HG03439 (cell line): ENCODE results near the gene SOX30.

Experiments
- ATAC-seq: cut with Tn5 transposase; IDR thresholded peaks from one replicate; pipeline ENCODE4 v1.9.1; 2021; ENCODE audit warnings: mild to moderate bottlenecking, moderate library complexity; ENCODE audit not compliant: unreplicated experiment

The SOX30 gene

DNA sequence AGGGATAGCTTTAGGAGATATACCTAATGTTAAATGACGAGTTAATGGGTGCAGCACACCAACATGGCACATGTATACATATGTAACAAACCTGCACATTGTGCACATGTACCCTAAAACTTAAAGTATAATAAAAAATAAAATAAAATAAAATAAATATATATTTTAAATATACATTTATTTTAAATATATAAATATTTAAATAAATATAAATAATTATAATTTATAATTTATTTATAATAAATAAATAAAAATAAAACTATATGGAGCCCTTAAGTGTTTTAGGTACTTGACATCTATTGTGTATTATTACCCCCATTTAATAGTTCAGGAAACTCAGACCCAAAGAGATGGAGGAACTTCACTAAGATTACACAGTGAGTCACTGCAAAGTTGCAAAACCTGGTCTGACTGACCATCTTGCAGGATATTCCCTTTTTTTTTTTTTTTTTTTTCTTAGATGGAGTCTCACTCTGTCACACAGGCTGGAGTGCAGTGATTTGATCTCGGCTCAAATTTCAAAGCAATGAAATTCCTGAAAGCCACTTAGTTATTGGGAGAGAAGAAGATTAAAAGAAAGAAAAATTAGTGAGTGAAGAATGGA lies 13.3 kb upstream of the SOX30 start:
- ATAC-seq = no peak

DNA sequence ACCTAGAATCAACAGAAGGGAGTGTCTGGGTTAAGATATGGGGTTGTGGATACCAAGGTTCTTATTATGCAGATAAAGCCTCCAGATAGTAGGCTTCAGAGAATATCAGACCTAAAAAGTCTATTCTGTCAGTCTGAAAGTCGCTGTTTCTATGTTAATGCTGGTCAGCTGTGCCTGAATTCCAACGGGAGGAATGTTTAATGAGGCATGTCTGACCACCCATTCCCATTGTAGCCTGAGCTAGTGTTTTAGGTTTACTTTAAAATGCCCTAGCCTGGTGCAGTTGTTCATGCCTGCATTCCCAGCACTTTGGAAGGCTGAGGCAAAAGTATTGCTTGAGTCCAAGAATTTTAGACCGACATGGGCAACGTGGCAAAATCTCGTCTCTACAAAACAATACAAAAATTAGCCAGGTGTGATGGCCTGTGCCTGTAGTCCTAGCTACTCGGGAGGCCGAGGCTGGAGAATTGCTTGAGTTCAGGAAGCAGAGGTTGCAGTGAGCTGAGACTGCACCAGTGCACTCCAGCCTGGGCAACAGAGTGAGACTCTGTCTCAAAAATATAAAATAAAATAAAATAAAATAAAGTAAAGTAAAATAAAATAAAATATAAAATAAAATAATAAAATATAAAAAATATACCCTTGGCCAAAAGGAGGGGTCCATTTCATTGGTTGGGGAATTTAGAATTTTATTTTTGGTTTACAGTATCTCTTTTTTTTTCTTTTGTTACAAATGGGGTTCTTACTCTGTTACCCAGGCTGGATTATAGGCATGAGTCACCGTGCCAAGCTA lies 7.8 kb upstream of the SOX30 start:
- no peak for ATAC-seq

DNA sequence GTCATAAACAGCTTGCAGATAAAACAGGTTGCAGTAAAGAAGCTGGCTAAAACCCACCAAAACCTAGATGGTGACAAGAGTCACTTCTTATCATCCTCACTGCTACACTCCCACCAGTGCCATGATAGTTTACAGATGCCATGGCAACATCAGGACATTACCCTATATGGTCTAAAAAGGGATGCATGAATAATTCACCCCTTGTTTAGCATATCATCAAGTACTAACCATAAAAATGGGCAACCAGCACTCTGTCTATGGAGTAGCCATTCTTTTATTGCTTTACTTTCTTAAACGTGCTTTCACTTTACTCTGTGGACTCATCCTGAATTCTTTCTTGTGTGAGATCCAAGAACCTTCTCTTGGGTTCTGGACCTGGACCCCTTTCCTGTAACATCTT lies 6.7 kb upstream of the SOX30 start:
- ATAC-seq = no peak

DNA sequence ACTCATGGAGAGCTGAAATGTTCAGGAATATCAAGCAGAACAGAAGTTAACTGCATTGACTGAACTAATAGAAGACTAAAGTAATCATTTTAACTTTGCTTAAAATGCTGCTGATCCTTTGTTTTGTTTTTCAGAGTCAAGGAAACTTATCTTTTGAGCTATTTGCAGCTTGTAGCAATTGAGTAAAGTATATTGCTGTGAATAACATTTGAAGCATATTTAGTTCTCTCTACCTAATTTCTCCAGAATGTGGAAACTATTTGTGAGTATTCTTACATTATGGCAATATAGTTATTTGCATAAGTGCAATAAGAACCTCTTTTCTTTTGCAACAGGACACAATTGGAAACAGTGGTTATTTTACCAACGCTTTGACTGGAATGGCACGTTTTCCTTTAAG lies 5.3 kb upstream of the SOX30 start:
- no peak for ATAC-seq

DNA sequence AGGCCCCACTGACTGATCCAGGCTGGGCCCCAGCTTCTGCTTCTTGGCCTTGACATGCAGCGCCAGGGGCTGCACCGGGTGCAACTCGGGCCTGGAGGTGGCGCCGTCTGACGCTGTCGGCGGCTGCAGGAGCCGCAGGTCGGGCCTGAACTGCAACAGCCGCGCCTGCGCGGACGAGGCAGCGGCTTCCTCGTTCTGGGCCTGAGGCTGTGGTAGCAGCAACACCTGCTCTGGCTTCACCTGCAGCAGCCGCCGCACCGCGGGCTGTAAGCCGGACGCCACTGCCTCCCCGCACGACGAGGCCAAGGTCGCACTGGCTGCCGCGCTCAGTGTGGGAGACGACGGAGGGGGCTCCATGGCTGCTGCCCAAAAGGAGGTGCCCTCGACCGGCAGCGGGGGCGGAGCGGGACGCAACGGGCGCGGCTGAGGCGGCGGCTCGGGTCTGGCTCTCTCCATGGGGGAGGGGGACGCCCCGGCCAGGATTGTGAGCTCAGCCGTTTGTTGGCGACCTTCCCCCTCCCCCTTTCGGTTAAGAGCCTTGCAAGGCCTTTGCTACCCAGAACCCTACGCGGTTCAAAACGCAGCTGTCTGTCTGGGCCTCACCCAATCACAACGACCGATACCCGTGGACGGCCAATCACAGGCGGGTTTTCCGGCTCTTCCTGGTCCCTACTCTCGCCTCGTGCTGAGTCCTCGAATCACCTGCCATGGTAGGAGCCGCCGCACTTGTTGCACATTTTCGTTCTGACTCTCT lies 438 bp downstream of the SOX30 start:
- ATAC-seq = peak; percentile 77

DNA sequence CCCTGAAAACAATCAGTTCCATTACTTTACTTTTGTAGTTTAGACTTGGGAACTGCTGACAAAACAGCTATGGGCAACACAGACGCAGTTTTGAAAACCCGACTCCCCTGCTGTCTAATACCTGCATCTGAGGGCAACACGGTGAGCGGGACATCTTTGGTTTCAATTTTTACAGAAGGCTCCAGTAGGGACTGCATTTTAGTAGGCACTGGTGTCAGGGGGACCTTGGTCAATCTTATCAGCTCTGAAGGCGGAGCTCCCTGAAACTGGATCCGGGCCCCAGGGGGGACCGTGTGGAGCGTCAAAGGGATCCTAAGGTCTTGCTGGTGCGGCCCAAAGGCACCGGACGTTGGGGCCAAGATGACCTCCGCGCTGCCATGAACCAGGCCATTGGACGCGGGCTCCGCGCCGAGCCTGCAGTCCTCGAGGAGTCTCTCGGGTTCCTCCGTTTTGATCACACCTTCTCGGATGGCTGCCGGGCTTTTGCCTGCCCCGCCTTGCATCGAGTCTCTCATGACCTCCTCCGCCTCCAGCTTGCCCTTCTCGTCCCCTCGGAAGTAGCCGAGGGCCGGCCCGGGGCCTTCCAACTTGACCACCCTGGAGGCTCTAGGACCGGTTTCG lies 1.1 kb downstream of the SOX30 start:
- ATAC-seq = peak; percentile 25

DNA sequence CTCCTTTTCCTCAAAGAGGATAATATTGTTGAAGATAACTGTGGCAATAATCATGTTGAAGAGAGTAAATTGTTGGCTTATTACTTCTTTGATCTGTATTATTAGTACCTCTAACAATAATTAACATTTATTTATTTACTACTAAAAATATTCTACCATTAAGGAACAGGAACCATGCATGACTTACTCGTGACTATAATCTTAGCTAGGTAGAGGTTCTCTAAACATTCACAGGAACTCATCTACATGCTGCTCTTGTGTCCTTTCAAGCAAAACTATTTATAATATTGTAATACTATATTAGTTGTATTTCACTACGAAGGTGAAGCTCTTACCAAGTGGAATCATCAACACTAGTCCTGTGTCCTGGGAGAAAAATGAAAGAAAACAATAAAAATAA lies 3.1 kb downstream of the SOX30 start:
- ATAC-seq = no peak

DNA sequence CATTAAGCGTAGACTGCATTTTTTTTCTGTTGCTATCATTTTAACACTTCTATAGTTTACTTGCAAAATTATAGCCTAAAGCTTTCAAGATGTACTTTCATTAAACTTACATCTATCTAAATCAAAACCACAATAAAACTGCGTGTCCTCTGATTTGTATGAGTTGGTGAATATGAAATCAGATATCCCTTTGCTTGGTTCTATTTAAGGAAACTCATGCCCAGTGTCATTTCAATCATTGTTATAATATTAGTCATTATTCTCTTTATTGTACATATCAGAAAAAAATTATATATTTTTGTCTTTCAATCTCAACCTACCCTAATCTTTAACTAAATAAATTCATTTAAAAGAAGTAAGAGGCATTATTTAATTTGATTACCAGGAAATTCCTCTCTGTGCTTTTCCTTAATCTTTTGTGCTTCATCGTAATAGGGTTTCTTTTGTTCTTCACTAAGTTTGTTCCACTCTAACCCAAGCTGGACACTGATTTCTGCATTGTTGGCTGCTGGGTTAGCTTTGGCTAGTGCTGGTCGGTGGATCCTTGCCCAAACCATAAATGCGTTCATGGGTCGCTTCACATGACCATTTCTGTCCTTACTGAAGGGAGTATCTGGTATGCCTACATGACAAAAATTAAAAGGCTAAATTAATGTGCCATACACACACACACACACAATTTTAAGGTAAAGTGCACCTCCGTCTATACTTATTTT lies 3.8 kb downstream of the SOX30 start:
- ATAC-seq = no peak

DNA sequence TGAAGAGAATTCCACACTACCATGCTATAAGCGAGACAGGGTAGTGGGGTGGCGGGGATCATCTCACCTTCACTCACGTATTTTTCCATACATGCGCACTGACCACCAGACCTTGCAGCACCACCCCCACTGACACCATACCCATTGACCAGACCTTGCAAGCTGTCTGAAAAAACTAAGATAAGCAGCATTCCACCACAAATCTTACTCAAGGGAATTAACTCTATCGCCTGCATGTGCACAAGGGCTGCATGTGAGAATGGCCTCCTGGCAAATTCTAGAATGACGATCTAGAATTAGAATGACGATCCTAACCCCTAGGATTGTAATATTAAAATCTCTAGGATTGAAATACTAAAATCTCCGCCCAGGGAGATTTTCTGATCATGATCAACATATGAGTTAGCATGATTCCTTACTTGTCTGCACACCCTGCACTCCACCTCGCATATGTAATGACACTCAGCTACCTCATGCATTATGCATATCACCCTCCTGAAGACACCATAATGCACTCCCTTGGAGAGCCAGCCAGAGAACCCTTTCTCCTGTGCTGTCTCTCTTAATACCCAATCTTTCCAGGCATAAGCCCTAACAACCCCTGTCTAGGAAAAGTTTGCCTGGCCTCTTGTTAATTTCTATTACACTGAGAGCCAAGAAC lies 11.7 kb downstream of the SOX30 start:
- ATAC-seq = no peak

DNA sequence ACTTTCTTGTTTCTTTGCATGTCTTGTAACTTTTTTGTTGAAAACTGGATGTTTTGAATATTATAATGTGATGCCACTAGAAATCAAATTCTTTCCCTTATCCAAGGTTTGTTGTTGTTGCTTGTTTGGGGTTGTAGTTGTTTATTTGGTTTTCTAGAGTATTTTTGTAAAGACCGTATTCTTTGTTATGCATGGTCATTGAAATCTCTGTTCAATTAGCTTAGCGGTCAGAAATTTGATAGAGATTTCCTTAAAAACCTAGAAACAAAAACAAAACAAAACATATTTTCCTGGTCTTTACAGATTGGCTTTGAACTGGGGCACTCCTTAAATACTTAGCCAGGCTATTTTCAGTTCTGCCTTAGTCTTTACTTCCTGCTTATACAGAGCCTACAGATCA lies 21.9 kb downstream of the SOX30 start:
- no peak for ATAC-seq

DNA sequence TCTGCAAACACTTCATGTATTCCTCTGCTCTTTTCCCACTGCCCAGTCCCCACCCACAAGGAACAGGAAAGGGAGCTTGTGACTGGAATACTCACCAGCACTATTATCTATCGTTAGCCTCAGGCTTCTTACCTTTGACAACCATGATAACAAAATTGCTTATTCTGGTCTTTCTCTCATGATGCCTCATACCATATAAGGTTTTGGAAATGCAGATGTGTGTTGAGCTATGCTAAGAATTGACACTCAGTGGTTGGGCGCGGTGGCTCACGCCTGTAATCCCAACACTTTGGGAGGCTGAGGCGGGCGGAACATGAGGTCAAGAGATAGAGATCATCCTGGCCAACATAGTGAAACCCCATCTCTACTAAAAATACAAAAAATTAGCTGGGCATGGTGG lies 25.4 kb downstream of the SOX30 start:
- ATAC-seq = no peak

DNA sequence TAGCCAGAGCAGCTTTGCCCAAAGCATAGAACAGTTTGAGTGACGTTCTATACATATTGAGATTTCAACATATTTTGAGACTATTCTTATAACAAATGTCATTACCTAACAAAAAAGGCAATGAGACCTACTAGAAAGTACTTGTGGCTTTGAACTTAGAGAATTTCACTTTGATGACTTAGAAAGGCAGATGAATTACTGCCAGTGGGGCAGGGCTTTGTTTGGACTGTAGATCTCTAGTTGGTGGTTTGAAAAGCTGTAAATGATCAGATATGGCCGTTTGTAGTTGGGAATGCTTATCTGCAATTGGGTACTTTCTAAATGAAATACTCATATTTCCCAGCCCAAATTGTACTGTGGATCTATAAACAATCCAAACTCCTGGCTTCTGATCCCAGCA lies 28.1 kb downstream of the SOX30 start:
- no peak for ATAC-seq

DNA sequence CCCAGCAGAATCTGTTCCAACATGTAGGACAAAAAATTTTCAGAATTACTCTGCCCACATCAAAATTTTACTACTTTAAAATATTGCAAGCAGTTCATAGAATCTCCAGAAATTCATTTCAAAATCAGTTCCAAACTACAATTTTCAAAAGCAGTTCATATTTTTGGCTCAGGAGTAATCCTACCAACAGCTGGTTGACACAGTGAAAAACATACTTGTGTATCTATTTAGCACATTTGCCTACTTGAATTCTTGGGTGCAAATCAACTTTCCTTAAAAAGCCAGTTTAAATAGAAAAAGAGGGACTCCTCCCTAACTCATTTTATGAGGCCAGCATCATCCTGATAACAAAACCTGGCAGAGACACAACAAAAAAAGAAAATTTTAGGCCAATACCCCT lies 31.5 kb downstream of the SOX30 start:
- ATAC-seq = no peak

DNA sequence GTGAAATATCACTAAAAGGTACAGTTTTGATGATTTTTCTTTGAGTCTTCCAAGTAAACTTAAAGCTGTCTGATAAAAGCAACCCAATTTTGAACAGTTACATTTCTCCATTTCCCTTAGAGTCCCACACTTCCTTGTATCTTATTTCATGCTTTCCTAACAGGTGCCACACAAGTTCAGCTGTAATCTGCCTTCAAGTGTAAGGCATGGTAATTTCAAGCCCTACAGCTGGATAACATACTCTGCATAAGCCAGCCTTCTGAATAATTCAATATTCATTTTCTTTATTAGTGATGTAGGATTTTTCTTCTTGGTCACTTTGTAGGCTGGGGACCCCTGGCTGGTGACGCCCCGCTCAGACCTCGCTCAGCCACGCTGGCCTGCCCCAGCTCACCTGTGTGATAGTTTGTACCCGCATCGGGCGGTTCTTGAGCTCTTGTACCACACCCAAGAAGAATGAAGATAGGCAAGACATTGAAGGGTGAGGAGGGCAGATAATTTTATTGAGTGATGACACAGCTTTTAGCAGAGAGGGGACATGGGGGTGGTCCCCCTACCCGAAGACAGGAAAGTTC lies 34.0 kb downstream of the SOX30 start:
- no peak for ATAC-seq

DNA sequence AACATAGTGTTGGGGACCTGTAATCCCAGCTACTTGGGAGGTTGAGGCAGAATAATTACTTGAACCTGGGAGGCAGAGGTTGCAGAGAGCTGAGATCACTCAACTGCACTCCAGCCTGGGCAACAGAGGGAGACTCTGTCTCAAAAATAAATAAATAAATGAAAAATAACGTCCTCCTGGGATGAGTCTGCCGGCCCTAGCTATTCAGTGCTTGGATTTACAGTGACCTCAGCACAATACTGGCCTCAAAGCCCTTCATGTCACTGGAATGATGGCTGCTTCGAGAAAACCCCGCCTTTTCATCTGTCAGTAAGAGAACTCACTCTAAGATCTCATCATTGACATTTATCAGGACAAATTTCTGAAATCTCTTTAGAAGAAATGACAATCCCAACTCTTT lies 35.5 kb downstream of the SOX30 start:
- no peak for ATAC-seq

DNA sequence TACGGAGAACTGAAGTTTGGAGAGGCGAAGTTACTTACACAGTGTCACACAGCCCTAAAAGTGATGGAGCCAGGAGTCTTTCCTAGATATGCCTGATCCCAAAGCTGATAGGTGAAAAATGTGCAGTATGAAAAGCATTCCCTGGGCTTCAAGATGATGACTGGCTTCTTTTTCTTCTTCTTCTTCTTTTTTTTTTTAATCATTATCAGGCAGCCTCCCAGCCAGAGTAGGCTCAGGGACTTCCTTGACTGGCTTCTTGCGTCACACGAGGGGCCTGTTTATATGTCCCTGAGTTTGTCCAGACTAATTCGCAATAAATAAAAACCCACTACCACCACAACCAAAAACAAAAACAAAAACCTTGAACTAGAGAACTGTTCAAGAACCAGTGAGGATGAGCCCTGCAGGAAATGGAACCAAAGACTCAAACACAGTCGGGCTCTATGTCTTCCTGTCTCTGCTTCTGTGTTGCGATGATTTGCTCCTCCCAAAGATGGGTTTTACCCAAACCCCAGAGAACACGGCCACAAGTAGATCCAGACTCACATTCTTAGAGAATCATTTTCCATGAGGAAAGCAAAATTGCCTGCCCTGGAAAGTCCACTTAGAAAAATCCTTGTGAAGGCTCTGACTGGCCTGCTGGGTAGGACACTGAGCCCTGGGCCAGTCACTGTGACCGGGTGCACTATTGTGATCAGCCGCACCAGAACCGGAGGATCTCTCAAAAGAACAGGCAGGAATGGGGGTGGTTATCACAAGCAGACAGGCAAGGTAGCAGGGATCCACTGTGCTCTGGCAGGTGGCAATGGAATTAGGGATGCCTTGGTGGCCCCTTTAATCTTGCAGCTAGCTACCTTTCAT lies 38.6 kb downstream of the SOX30 start:
- ATAC-seq = no peak

DNA sequence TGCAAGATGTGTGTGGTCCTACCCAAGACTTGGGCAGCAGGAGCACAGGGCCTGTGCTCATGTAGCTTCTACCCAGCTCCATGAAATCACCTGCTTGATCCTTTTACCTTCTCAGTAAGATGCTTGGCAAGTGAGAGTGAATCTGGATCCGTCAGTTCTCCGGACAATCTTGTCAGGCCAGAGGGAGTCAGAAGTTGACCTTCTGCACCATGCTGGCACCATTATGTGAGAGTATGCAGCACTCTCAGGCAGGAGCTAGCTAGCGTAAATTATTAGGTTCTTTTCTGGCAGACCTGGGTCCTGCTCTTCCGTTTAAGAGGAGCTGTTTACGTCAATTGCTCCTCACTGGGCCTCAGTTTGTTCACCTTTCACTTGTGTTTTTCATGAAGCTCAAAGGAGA lies 39.7 kb downstream of the SOX30 start:
- no peak for ATAC-seq

DNA sequence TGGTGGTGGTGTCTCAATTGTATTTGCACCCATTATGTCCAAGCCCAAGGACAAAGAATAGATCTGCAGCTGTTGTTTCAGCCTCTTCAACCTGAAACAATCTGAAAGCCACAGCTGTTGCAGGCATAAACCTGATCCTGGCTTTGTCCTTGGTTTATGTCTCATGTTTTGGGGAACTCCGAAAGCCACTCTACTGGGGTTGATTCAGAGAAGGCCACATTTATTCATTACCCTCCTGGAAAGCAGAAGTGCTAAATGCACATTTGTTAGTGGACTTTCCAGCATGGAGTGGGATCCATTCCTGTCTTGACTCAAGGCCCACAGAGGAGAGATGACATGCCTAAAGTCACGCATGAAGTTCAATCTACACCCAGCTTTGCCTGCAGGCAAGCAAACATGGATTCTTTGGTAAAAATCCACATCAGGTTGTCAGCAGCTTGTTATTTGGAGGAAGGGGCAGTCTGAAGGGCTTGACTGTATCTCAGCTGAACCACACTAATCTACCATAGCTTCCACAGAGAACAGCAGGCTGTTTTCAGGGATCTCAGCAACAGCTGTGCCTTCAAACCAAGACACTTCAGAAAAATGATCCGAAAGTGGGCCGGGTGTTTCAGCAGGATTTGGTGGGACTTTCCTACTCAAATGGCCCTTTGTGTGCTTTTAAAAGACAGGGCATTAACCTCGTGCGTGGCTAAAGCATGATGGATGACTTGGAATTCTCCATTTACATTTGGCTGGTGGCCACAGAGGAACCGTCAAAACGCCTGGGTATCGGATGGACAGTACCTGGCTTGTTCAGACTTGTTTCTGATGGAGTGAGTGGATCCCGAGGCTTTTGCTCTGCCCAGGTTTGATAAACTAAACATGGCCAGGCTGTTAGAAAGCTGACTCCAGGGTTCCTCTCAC lies 40.4 kb downstream of the SOX30 start:
- peak; percentile 52 for ATAC-seq
